DND-41 (cell line): ENCODE results near the gene TAF4.

Experiments
- CTCF ChIP-seq: IDR thresholded peaks from 2 replicates; pipeline ENCODE4 v1.5.1; 2012; ENCODE audit warnings: borderline replicate concordance, low read length, moderate library complexity, mild to moderate bottlenecking; ENCODE audit not compliant: poor library complexity, severe bottlenecking; ENCODE audit errors: extremely low read depth
- EZH2 ChIP-seq: IDR thresholded peaks from 3 replicates; pipeline ENCODE4 v1.6.1; 2012; ENCODE audit warnings: borderline replicate concordance, low read depth, mild to moderate bottlenecking, moderate library complexity, low read length, inconsistent platforms; ENCODE audit not compliant: severe bottlenecking

DNA sequence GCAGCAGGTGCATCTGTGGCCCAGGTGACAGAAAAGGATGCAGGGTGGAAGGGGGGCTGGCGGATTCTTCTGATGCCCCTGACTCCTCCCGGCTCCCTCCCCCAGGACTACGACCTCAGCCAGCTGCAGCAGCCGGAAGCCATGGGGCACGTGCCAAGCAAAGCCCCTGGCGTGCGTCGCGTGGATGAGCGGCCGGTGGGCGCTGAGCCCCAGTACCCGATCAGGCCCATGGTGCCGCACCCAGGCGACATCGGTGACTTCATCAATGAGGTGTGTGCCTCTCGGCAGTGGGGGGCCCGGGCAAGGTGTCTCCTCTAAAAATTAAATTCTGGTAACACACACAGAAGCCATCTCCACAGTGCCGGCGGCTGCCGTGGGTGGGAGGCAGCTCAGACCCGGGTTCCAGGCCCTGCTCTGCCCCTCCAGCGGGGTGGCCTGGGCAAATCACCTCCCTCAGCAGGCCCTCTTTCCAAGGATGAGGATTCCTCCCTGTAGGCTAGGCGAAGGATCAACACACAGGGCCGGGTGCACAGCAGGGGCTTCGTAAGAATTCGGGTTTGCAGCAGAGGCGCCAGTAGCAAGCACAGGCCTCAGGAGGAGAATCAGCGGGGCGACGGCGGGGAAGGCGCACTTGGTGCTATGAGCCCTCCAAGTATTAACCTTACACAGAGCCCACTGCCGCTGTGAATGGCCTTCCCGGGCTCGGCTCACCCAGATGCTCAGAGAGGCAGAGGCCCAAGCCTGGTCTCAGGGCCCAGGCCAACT is 131.5 kb downstream of the TAF4 start:
- TF ChIP-seq CTCF: no peak
- TF ChIP-seq EZH2: no peak
